Testis (tissue), 3 donors: ENCODE data around the gene TBCC. TPM values are rescaled to one million over a fixed set of nuclear protein-coding genes. Genes with fewer than 3 reads are reported as not detected.

ENCODE experiments used
- DNase-seq: peaks from one replicate; pipeline ENCODE4 v3.0.0-alpha.2; 2019
- H3K27ac ChIP-seq, 2 donors: fragments of 200-600 bp; sonication (generic); one replicate each; pipeline ENCODE4 v1.5.1; 2019
- H3K27me3 ChIP-seq: fragments of 200-600 bp; sonication (generic); one replicate; pipeline ENCODE4 v1.5.1; 2019
- H3K36me3 ChIP-seq: fragments of 200-600 bp; sonication (generic); one replicate; pipeline ENCODE4 v1.5.1; 2017; ENCODE audit warnings: low read depth; ENCODE audit errors: missing control alignments
- H3K4me1 ChIP-seq: fragments of 200-600 bp; sonication (generic); one replicate; pipeline ENCODE4 v1.5.1; 2019
- H3K4me3 ChIP-seq, 2 donors: fragments of 200-600 bp; sonication (generic); one replicate each; pipeline ENCODE4 v1.5.1; 2017 to 2019
- H3K9me3 ChIP-seq: fragments of 200-600 bp; sonication (generic); one replicate; pipeline ENCODE4 v1.5.1; 2017
- CTCF ChIP-seq, 3 experiments: fragments of 450-650 bp in 2 of 3; fragments of 200-600 bp in 1 of 3; sonication (generic) in 1 of 3; IDR thresholded peaks; one replicate each; pipeline ENCODE4 v1.5.1; 2016 to 2019; ENCODE audit warnings: antibody characterized with exemption in 3 of 3, mild to moderate bottlenecking in 2 of 3, moderate library complexity in 1 of 3
- POLR2A ChIP-seq: fragments of 450-650 bp; IDR thresholded peaks from one replicate; pipeline ENCODE4 v1.6.1; 2017; ENCODE audit warnings: antibody characterized with exemption, mild to moderate bottlenecking, moderate library complexity
- WGBS, 2 donors: methylation state at CpG; one replicate each; pipeline ENCODE4 v1.1.5; 2018; 5-methylcytosine and 5-hydroxymethylcytosine counted together
- intact Hi-C: fragments of 100-400 bp; cut with DNase I; formaldehyde crosslinking; loops from one replicate; pipeline ENCODE4 v1.15.1; 2023; ENCODE audit warnings: low total_unique reads
- polyA plus RNA-seq: library from polyadenylated mRNA; stranded (reverse); fragments of 350-450 nt; fragmentation: Illumina TruSeq; extraction: RNeasy Lipid Tissue Mini Kit (QIAGEN cat#74804); gene quantifications from one replicate; pipeline ENCODE4 v1.2.3, GENCODE V29; 2014; ENCODE audit warnings: low read depth, low replicate concordance; ENCODE audit not compliant: insufficient read depth
- total RNA-seq, 2 donors: library from RNA; depleted of rRNA; stranded (reverse); fragments of >200 nt; gene quantifications; one replicate each; pipeline ENCODE4 v1.2.3, GENCODE V29; 2016

Gene TBCC
- total and polyA plus RNA-seq, 3 donors from 2014 or later, result 35.0 to 52.1 (median 40.2) TPM

DNA sequence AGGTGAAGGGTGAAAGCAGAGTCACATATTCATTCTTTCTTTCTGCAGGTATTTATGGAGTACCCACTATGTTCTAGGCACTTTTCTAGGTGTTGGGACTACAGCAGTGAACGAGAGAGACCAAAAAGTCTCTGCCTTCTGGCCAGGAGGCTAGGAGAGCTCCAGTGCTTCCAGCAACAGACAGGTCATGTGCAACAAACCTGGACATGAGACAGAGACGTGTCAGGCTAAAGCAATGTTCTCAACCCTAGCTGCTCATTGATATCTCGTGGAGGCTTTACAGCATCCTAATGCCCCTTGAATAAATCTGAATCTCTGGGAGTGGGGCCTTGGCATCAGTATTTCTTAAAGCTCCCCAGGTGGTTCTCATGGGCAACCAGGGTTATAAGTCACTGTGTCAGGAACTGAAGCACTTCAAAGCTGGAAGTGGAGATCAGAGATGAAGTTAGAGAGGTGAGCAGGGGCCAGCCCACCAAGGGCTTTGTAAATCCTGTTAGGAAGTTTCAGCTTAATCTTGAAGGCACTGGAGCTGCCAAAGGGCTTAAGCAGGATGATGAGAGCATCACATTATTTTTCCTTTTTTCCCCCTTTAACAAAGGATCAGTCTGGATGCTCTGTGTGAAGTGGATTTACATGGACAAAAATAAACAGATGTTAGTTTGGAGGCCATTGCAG lies 13.0 kb upstream of the TBCC start:
- Histone ChIP-seq H3K36me3 (no peaks in the 10 kb centered on the region), H3K27me3 (no peaks in the 10 kb centered on the region), H3K4me3 (no peak overlapping the region), H3K9me3 (no peaks in the 10 kb centered on the region), H3K4me1 (no peaks in the 10 kb centered on the region), H3K27ac (no peak overlapping the region)
- no peak for TF ChIP-seq CTCF (IDR thresholded peaks at IDR 0.05)
- no peak for TF ChIP-seq POLR2A
- intact Hi-C loops, result no loop called here
- 92 to 94% methylated on average over 3 of the region's 3 CpGs for WGBS, 2 donors
- DNase-seq, result no peak

GRCh38 chr6:42756722-42757121 lies 10.8 kb upstream of the TBCC start:
- intact Hi-C loops, result no loop called here
- 96 to 98% methylated on average over 7 of the region's 7 CpGs for WGBS, 2 donors
- DNase-seq, result no peak

GRCh38 chr6:42754759-42755158 lies 8.9 kb upstream of the TBCC start:
- H3K27me3 ChIP-seq, result no peaks in the 10 kb centered on the region
- H3K4me3 ChIP-seq, result no peak overlapping the region
- DNase-seq, result no peak
- peaks cover 6% of the 10 kb centered on the region for H3K4me1 ChIP-seq
- H3K36me3 ChIP-seq, result no peaks in the 10 kb centered on the region
- intact Hi-C loops, result no loop called here
- H3K27ac ChIP-seq, result no peak overlapping the region
- no peak for TF ChIP-seq POLR2A
- no peak for TF ChIP-seq CTCF (IDR thresholded peaks at IDR 0.05)
- 87 to 95% methylated on average over 5 of the region's 5 CpGs for WGBS, 2 donors
- H3K9me3 ChIP-seq, result no peaks in the 10 kb centered on the region

More at GRCh38 chr6:42756722-42757121, 10.8 kb upstream of the TBCC start:
- H3K27me3 ChIP-seq, result no peaks in the 10 kb centered on the region
- TF ChIP-seq CTCF (IDR thresholded peaks at IDR 0.05), result no peak
- no peak for TF ChIP-seq POLR2A
- H3K9me3 ChIP-seq, result no peaks in the 10 kb centered on the region
- no peaks in the 10 kb centered on the region for H3K36me3 ChIP-seq
- H3K4me3 ChIP-seq, result no peak overlapping the region
- H3K27ac ChIP-seq, result no peak overlapping the region
- H3K4me1 ChIP-seq, result no peaks in the 10 kb centered on the region

GRCh38 chr6:42751055-42751454 lies 5.2 kb upstream of the TBCC start:
- H3K27me3 ChIP-seq, result no peaks in the 10 kb centered on the region
- no peaks in the 10 kb centered on the region for H3K9me3 ChIP-seq
- intact Hi-C loops, result no loop called here
- H3K4me1 ChIP-seq, result peaks cover 22% of the 10 kb centered on the region
- no peak overlapping the region for H3K27ac ChIP-seq
- H3K4me3 ChIP-seq, result no peak overlapping the region
- 38 to 43% methylated on average over 3 of the region's 3 CpGs for WGBS, 2 donors
- H3K36me3 ChIP-seq, result no peaks in the 10 kb centered on the region
- DNase-seq, result no peak
- TF ChIP-seq POLR2A (no peak), CTCF (IDR thresholded peaks at IDR 0.05) (no peak)
